Hepatocyte (in vitro differentiated cells): ENCODE measurements around the gene CCDC63. TPM values are rescaled to one million over a fixed set of nuclear protein-coding genes. Genes with fewer than 3 reads are reported as not detected.

Experiments used
- DNase-seq: peaks from one replicate; pipeline ENCODE4 v3.0.0-alpha.2; 2016; ENCODE audit warnings: low spot score
- H2AFZ ChIP-seq: fragments of 200-600 bp; sonication (generic); 2 replicates; pipeline ENCODE4 v1.6.0; 2016; ENCODE audit warnings: antibody characterized with exemption, mild to moderate bottlenecking
- H3K27ac ChIP-seq: fragments of 200-600 bp; sonication (generic); 2 replicates; pipeline ENCODE4 v1.5.1; 2016; ENCODE audit warnings: mild to moderate bottlenecking
- H3K27me3 ChIP-seq: fragments of 200-600 bp; sonication (generic); 2 replicates; pipeline ENCODE4 v1.6.1; 2016
- H3K36me3 ChIP-seq: fragments of 200-600 bp; sonication (generic); replicated peaks from 2 replicates; pipeline ENCODE4 v1.5.1; 2016; ENCODE audit warnings: low read depth; ENCODE audit not compliant: insufficient read depth
- H3K4me1 ChIP-seq: fragments of 200-600 bp; sonication (generic); 2 replicates; pipeline ENCODE4 v1.5.1; 2016; ENCODE audit warnings: mild to moderate bottlenecking, moderate library complexity; ENCODE audit not compliant: insufficient read depth
- H3K4me2 ChIP-seq: fragments of 200-600 bp; sonication (generic); 2 replicates; pipeline ENCODE4 v1.6.0; 2016
- H3K4me3 ChIP-seq: fragments of 200-600 bp; sonication (generic); 2 replicates; pipeline ENCODE4 v1.5.1; 2016; ENCODE audit warnings: mild to moderate bottlenecking
- H3K79me2 ChIP-seq: fragments of 200-600 bp; sonication (generic); 2 replicates; pipeline ENCODE4 v1.6.0; 2017; ENCODE audit warnings: mild to moderate bottlenecking
- H3K9me2 ChIP-seq: fragments of 200-600 bp; sonication (generic); replicated peaks from 2 replicates; pipeline ENCODE4 v1.6.0; 2017; ENCODE audit warnings: mild to moderate bottlenecking; ENCODE audit not compliant: insufficient read depth
- H3K9me3 ChIP-seq: fragments of 200-600 bp; sonication (generic); 2 replicates; pipeline ENCODE4 v1.5.1; 2016; ENCODE audit warnings: low read depth, mild to moderate bottlenecking
- H4K20me1 ChIP-seq: fragments of 200-600 bp; sonication (generic); 2 replicates; pipeline ENCODE4 v1.6.0; 2016; ENCODE audit warnings: mild to moderate bottlenecking; ENCODE audit not compliant: insufficient read depth, poor library complexity, severe bottlenecking
- CTCF ChIP-seq: fragments of 200-600 bp; sonication (generic); IDR thresholded peaks from 2 replicates; pipeline ENCODE4 v1.5.1; 2016; ENCODE audit warnings: antibody characterized with exemption, mild to moderate bottlenecking; ENCODE audit not compliant: poor library complexity
- EZH2 ChIP-seq: fragments of 200-600 bp; sonication (generic); IDR thresholded peaks from 2 replicates; pipeline ENCODE4 v1.6.1; 2016; ENCODE audit warnings: antibody characterized with exemption, mild to moderate bottlenecking, borderline replicate concordance
- EZH2phosphoT487 ChIP-seq: fragments of 200-600 bp; sonication (generic); IDR thresholded peaks from one replicate; pipeline ENCODE4 v1.6.1; 2018; ENCODE audit warnings: antibody characterized with exemption, mild to moderate bottlenecking, low read depth, moderate library complexity; ENCODE audit not compliant: unreplicated experiment, severe bottlenecking
- WGBS: methylation state at CpG from one replicate; pipeline ENCODE4 v1.1.6; 2016; ENCODE audit warnings: low lambda C conversion rate; ENCODE audit errors: missing lambda C conversion rate; 5-methylcytosine and 5-hydroxymethylcytosine counted together
- polyA plus RNA-seq: library from polyadenylated mRNA; unstranded; fragments of >200 nt; fragmentation: Nextera tagmentation; extraction: Ambion mirVana; gene quantifications from 2 replicates; pipeline ENCODE4 v1.2.1, GENCODE V29; 2016
- total RNA-seq: library from RNA; depleted of rRNA; stranded (reverse); fragments of >200 nt; gene quantifications from 2 replicates; pipeline ENCODE4 v1.2.3, GENCODE V29; 2014

CCDC63 gene
- total and polyA plus RNA-seq, 2 experiments from 2014 or later, result not detected

DNA sequence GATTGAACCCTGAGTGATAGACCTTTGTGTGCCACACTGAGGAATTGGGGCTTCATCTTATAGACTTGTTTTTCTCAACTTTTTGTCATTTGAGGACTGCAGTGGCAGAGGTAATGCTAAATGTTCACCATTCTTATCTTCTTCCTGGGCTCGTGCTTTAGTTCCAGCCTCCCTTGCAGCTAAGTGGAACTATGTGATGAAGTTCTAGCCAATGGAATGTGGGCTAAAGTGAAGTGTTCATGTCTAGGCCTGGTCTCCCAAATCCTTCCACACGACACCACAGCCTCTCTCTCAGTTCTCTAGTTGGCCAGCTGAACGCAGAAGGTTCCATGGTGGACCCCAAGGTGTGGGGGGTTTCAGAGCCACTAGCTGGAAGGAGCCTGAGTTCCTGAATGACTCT, 42.4 kb upstream of the CCDC63 start:
- Histone ChIP-seq H3K4me2 (no peak overlapping the region), H3K27me3 (peaks cover 2% of the 10 kb centered on the region), H3K9me2 (no peaks in the 10 kb centered on the region), H3K79me2 (no peaks in the 10 kb centered on the region), H2AFZ (no peak overlapping the region), H3K9me3 (no peaks in the 10 kb centered on the region), H3K4me3 (no peak overlapping the region), H4K20me1 (no peaks in the 10 kb centered on the region), H3K4me1 (no peaks in the 10 kb centered on the region), H3K36me3 (no peaks in the 10 kb centered on the region), H3K27ac (no peak overlapping the region)
- WGBS, result 74% methylated on average over 3 of the region's 3 CpGs
- no peak for DNase-seq
- TF ChIP-seq EZH2 (no peak), CTCF (no peak), EZH2phosphoT487 (no peak)

GRCh38 chr12:110807640-110808039, 39.1 kb upstream of the CCDC63 start:
- H3K4me3 ChIP-seq, result no peak overlapping the region
- H3K27ac ChIP-seq, result no peak overlapping the region
- H3K36me3 ChIP-seq, result no peaks in the 10 kb centered on the region
- H3K4me2 ChIP-seq, result no peak overlapping the region
- H3K9me2 ChIP-seq, result no peaks in the 10 kb centered on the region
- DNase-seq, result no peak
- TF ChIP-seq EZH2phosphoT487 (no peak), EZH2 (no peak)
- 85% methylated on average over 7 of the region's 7 CpGs for WGBS
- H2AFZ ChIP-seq, result no peak overlapping the region
- no peaks in the 10 kb centered on the region for H3K4me1 ChIP-seq
- no peaks in the 10 kb centered on the region for H4K20me1 ChIP-seq
- peaks cover 11% of the 10 kb centered on the region for H3K27me3 ChIP-seq
- no peaks in the 10 kb centered on the region for H3K79me2 ChIP-seq
- H3K9me3 ChIP-seq, result no peaks in the 10 kb centered on the region

DNA sequence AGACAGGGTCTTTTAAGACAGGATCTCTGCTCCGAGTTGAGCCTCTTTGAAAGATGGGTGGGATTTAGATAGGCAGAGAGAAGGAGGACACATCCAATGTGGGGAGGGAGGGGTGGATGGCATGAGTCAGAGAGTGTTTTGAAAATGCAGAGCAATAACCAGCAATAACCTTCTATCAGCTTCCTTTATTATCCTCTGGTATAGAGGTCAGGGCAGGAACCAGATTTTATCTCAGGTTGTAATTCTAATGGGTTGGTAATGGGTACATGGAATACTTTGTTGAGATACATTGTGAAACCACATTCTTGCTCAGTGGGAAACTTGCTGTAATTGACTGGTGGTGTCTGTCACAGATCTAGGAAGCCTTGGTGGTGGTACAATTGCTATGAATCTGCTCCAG, 37.6 kb upstream of the CCDC63 start:
- no peaks in the 10 kb centered on the region for H3K36me3 ChIP-seq
- H3K27me3 ChIP-seq, result peaks cover 22% of the 10 kb centered on the region
- H3K4me2 ChIP-seq, result no peak overlapping the region
- H3K27ac ChIP-seq, result no peak overlapping the region
- no peaks in the 10 kb centered on the region for H4K20me1 ChIP-seq
- H3K79me2 ChIP-seq, result no peaks in the 10 kb centered on the region
- no peaks in the 10 kb centered on the region for H3K4me1 ChIP-seq
- no peaks in the 10 kb centered on the region for H3K9me2 ChIP-seq
- H3K4me3 ChIP-seq, result no peak overlapping the region
- 24% methylated on average over 1 of the region's 1 CpG for WGBS
- TF ChIP-seq EZH2phosphoT487 (no peak), CTCF (no peak), EZH2 (no peak)
- no peaks in the 10 kb centered on the region for H3K9me3 ChIP-seq
- H2AFZ ChIP-seq, result no peak overlapping the region
- DNase-seq, result peak; percentile 16

GRCh38 chr12:110811972-110812371, 34.8 kb upstream of the CCDC63 start:
- Histone ChIP-seq H3K9me3 (no peaks in the 10 kb centered on the region), H3K36me3 (no peaks in the 10 kb centered on the region), H3K79me2 (no peaks in the 10 kb centered on the region), H3K9me2 (no peaks in the 10 kb centered on the region), H2AFZ (no peak overlapping the region), H3K4me2 (no peak overlapping the region), H3K4me3 (no peak overlapping the region), H3K27me3 (peaks cover 22% of the 10 kb centered on the region), H3K4me1 (no peaks in the 10 kb centered on the region), H4K20me1 (no peaks in the 10 kb centered on the region), H3K27ac (no peak overlapping the region)
- no peak for DNase-seq
- TF ChIP-seq EZH2phosphoT487 (no peak), EZH2 (no peak), CTCF (no peak)
- WGBS, result 64% methylated on average over 6 of the region's 6 CpGs
